ENCODE measurements around the gene SLC23A1. TPM values are rescaled to one million over a fixed set of nuclear protein-coding genes. Genes with fewer than 3 reads are reported as not detected.
A peak's percentile ranks its signal among the peaks of the same experiment; 100 is the strongest.

The SLC23A1 gene
- total RNA-seq, 2 donors from 2014 or later: 0.35 to 0.93 TPM

- TF ChIP-seq, protein P1, sequence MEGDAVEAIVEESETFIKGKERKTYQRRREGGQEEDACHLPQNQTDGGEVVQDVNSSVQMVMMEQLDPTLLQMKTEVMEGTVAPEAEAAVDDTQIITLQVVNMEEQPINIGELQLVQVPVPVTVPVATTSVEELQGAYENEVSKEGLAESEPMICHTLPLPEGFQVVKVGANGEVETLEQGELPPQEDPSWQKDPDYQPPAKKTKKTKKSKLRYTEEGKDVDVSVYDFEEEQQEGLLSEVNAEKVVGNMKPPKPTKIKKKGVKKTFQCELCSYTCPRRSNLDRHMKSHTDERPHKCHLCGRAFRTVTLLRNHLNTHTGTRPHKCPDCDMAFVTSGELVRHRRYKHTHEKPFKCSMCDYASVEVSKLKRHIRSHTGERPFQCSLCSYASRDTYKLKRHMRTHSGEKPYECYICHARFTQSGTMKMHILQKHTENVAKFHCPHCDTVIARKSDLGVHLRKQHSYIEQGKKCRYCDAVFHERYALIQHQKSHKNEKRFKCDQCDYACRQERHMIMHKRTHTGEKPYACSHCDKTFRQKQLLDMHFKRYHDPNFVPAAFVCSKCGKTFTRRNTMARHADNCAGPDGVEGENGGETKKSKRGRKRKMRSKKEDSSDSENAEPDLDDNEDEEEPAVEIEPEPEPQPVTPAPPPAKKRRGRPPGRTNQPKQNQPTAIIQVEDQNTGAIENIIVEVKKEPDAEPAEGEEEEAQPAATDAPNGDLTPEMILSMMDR (conservative IDR thresholded peaks at IDR 0.05): peak; percentile 50
- H3K4me1 Mint-ChIP-seq: peaks cover 23% of the 10 kb centered on the region
- H3K4me3 ChIP-seq (ENCODE audit: low read length): no peak overlapping the region
- no peaks in the 10 kb centered on the region for H3K27me3 ChIP-seq (ENCODE audit: control insufficient read depth, insufficient read depth, low read length, poor library complexity, severe bottlenecking)
- no peak overlapping the region for H3K27ac Mint-ChIP-seq
- 78 to 91% methylated on average over 7 to 8 of the region's 8 CpGs for WGBS, 2 experiments (ENCODE audit: insufficient coverage in 1 of 2, insufficient read length in 1 of 2)
- H3K4me3 Mint-ChIP-seq: no peak overlapping the region
- no peaks in the 10 kb centered on the region for H3K36me3 ChIP-seq (ENCODE audit: control insufficient read depth, insufficient read depth, low read length)
- no peaks in the 10 kb centered on the region for H3K9me3 ChIP-seq (ENCODE audit: control insufficient read depth, low read length)
- no peak overlapping the region for H3K9ac ChIP-seq (ENCODE audit: extremely low read depth, low read length, poor library complexity, severe bottlenecking)
- no peaks in the 10 kb centered on the region for H3K27me3 Mint-ChIP-seq (ENCODE audit: insufficient read depth)
- DNase-seq: peak; percentile 45
- H3K4me1 ChIP-seq (ENCODE audit: control insufficient read depth, insufficient read depth, low read length): peaks cover 6% of the 10 kb centered on the region
- H3K27ac ChIP-seq (ENCODE audit: low read depth, low read length): no peak overlapping the region
- H3K9me3 Mint-ChIP-seq: no peaks in the 10 kb centered on the region
- no peaks in the 10 kb centered on the region for H3K36me3 Mint-ChIP-seq (ENCODE audit: low read depth)
These were observed 2.3 kb upstream of the SLC23A1 start for GRCh38 chr5:139385061-139386049.

- no peaks in the 10 kb centered on the region for H3K27me3 ChIP-seq (ENCODE audit: control insufficient read depth, insufficient read depth, low read length, poor library complexity, severe bottlenecking)
- no peaks in the 10 kb centered on the region for H3K27me3 Mint-ChIP-seq (ENCODE audit: insufficient read depth)
- no peak overlapping the region for H3K27ac ChIP-seq (ENCODE audit: low read depth, low read length)
- no peaks in the 10 kb centered on the region for H3K36me3 Mint-ChIP-seq (ENCODE audit: low read depth)
- no peaks in the 10 kb centered on the region for H3K9me3 Mint-ChIP-seq
- DNase-seq: no peak
- H3K27ac Mint-ChIP-seq: no peak overlapping the region
- peaks cover 23% of the 10 kb centered on the region for H3K4me1 Mint-ChIP-seq
- 89% methylated on average over 9 of the region's 9 CpGs; no CpG with 5 or more reads in 1 of the 2 experiments for WGBS, 2 experiments (ENCODE audit: insufficient coverage in 1 of 2, insufficient read length in 1 of 2)
- H3K4me3 ChIP-seq (ENCODE audit: low read length): no peak overlapping the region
- no peak overlapping the region for H3K4me3 Mint-ChIP-seq
- TF ChIP-seq, protein P1 (conservative IDR thresholded peaks at IDR 0.05): no peak
- H3K4me1 ChIP-seq (ENCODE audit: control insufficient read depth, insufficient read depth, low read length): peaks cover 6% of the 10 kb centered on the region
- H3K36me3 ChIP-seq (ENCODE audit: control insufficient read depth, insufficient read depth, low read length): no peaks in the 10 kb centered on the region
- no peak overlapping the region for H3K9ac ChIP-seq (ENCODE audit: extremely low read depth, low read length, poor library complexity, severe bottlenecking)
- H3K9me3 ChIP-seq (ENCODE audit: control insufficient read depth, low read length): no peaks in the 10 kb centered on the region
These were observed 1.5 kb upstream of the SLC23A1 start for GRCh38 chr5:139384591-139385051.

DNA sequence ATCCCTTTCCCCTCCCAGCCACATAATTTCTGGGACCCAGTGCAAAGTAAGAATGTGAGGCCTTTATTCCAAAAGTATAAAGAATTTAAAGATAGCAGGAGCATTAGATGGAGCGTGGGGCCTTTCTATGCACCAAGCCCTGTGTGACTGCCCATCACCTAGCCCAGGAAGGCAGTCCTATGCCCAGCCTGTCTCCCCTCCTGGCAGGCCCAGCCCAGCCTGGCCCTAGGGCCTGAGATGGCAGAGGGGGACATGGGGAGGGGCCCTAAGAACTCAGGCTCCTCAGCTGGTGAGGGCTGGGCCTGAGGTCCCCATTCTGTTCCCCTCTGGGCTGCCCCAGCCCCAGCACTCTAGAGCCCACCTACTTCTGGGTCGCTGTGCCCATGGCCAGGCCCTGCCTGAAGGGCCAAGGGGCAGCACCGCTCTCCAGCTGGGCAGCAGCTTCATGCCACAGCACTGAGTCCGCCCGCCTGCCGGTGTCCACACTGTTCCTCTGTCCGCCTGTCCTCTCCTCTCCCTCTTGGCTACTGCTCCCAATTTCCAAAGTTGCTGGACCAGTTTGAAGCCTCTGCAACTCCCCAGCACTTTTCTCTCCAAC, 995 bp upstream of the SLC23A1 start:
- Mint-ChIP-seq H3K9me3 (no peaks in the 10 kb centered on the region), H3K36me3 (ENCODE audit: low read depth) (peaks cover 2% of the 10 kb centered on the region), H3K27me3 (ENCODE audit: insufficient read depth) (no peaks in the 10 kb centered on the region), H3K4me3 (no peak overlapping the region), H3K4me1 (peaks cover 23% of the 10 kb centered on the region), H3K27ac (no peak overlapping the region)
- H3K27ac ChIP-seq (ENCODE audit: low read depth, low read length): no peak overlapping the region
- H3K4me1 ChIP-seq (ENCODE audit: control insufficient read depth, insufficient read depth, low read length): peaks cover 6% of the 10 kb centered on the region
- DNase-seq: peak; percentile 38
- H3K4me3 ChIP-seq (ENCODE audit: low read length): no peak overlapping the region
- TF ChIP-seq, protein P1 (conservative IDR thresholded peaks at IDR 0.05): no peak
- H3K27me3 ChIP-seq (ENCODE audit: control insufficient read depth, insufficient read depth, low read length, poor library complexity, severe bottlenecking): no peaks in the 10 kb centered on the region
- 76 to 81% methylated on average over 5 to 7 of the region's 7 CpGs for WGBS, 2 experiments (ENCODE audit: insufficient coverage in 1 of 2, insufficient read length in 1 of 2)
- H3K36me3 ChIP-seq (ENCODE audit: control insufficient read depth, insufficient read depth, low read length): no peaks in the 10 kb centered on the region
- H3K9me3 ChIP-seq (ENCODE audit: control insufficient read depth, low read length): no peaks in the 10 kb centered on the region
- no peak overlapping the region for H3K9ac ChIP-seq (ENCODE audit: extremely low read depth, low read length, poor library complexity, severe bottlenecking)

Data from endodermal cell (in vitro differentiated cells).